ENCODE measurements around the gene DCAF11. TPM values are rescaled to one million over a fixed set of nuclear protein-coding genes. Genes with fewer than 3 reads are reported as not detected.

The DCAF11 gene
- total and polyA plus RNA-seq, 2 of the 8 experiments (the other 6 are each of a cell fraction or from before 2014, with no cell fraction given) = 60.4 to 63.6 TPM

- Histone ChIP-seq H3K14ac (ENCODE audit: insufficient read length) (no peak overlapping the region), H4K8ac (ENCODE audit: extremely low read depth, insufficient read depth, low read length) (no peak overlapping the region), H3K23ac (ENCODE audit: insufficient read length) (no peak overlapping the region), H3K27ac (ENCODE audit: low read depth, low read length) (no peak overlapping the region), H2BK15ac (ENCODE audit: low read length) (no peak overlapping the region), H2BK120ac (replicated peaks; ENCODE audit: low read depth, low read length) (no peak overlapping the region), H2AK5ac (ENCODE audit: low read depth, low read length) (no peak overlapping the region), H3K4me1 (replicated peaks in 1 of 4; ENCODE audit: control insufficient read depth in 3 of 4, insufficient read depth in 4 of 4, low read length in 3 of 4) (peaks cover 0 to 4% (median 2%) of the 10 kb centered on the region in 4 experiments; a peak in 5 of 7 replicates), H3K9ac (replicated peaks in 1 of 4; ENCODE audit: extremely low read depth in 1 of 4, low read depth in 3 of 4, low read length in 3 of 4) (no peak overlapping the region), H3K23me2 (ENCODE audit: low read depth, low read length) (peaks cover 7% of the 10 kb centered on the region), H4K5ac (ENCODE audit: insufficient read length, low read depth, low read length) (no peak overlapping the region), H3K36me3 (ENCODE audit: control insufficient read depth in 2 of 4, insufficient read depth in 4 of 4, low read length in 3 of 4) (peaks cover 14 to 34% (median 31%) of the 10 kb centered on the region in 4 experiments), H4K20me1 (replicated peaks in 1 of 2; ENCODE audit: control insufficient read depth in 1 of 2, insufficient read depth in 2 of 2, low read length in 2 of 2) (peaks cover 0 to 3% of the 10 kb centered on the region in 2 experiments), H2BK5ac (ENCODE audit: low read depth, low read length) (no peak overlapping the region), H3K79me1 (ENCODE audit: low read depth, low read length) (peaks cover 5% of the 10 kb centered on the region; the same call in 1 of the 2 replicates), H3K4me3 (ENCODE audit: extremely low read depth in 1 of 4, insufficient read depth in 2 of 4, low read depth in 3 of 4, low read length in 4 of 4) (no peak overlapping the region), H3K56ac (replicated peaks; ENCODE audit: insufficient read length, low read depth, low read length) (no peak overlapping the region), H3K4me2 (ENCODE audit: insufficient read depth in 1 of 2, low read depth in 2 of 2, low read length in 2 of 2) (no peak overlapping the region), H4K91ac (replicated peaks; ENCODE audit: insufficient read length, low read length) (no peak overlapping the region), H3K18ac (ENCODE audit: extremely low read depth, low read length) (no peak overlapping the region), H2AFZ (ENCODE audit: low read length) (no peak overlapping the region), H2BK20ac (ENCODE audit: low read length) (no peak overlapping the region), H3K4ac (replicated peaks; ENCODE audit: insufficient read length, low read depth, low read length) (no peak overlapping the region), H3K79me2 (ENCODE audit: control insufficient read depth in 1 of 2, insufficient read depth in 2 of 2, low read length in 2 of 2) (peaks cover 0 to 10% of the 10 kb centered on the region in 2 experiments; a peak in 2 of 4 replicates), H2BK12ac (ENCODE audit: low read depth, low read length) (no peak overlapping the region), H3K27me3 (replicated peaks in 1 of 4; ENCODE audit: control insufficient read depth in 3 of 4, extremely low read depth in 1 of 4, insufficient read depth in 3 of 4, low read length in 3 of 4) (no peaks in the 10 kb centered on the region), H3K9me3 (ENCODE audit: insufficient read depth in 2 of 2, low read depth in 1 of 2, low read length in 1 of 2) (no peaks in the 10 kb centered on the region)
- FAIRE-seq (no peak), DNase-seq (ENCODE audit: low read depth in 1 of 2, low spot score in 2 of 2) (no peak)
- WGBS, 2 experiments (ENCODE audit: extremely low coverage in 1 of 2, insufficient coverage in 1 of 2, insufficient read length in 1 of 2, insufficient replicate concordance in 2 of 2, low coverage in 1 of 2, low lambda C conversion rate in 2 of 2, missing lambda C conversion rate in 1 of 2) = 92% methylated on average over 6 of the region's 6 CpGs; no CpG with 5 or more reads in 1 of the 2 experiments
- TF ChIP-seq TCF12 (IDR thresholded peaks at IDR 0.05; ENCODE audit: low read depth, low read length) (no peak), ATF3 (IDR thresholded peaks at IDR 0.05; ENCODE audit: insufficient read depth, low read depth, low read length) (no peak)
- ChIA-PET POLR2A (ENCODE audit: partially characterized antibody) (interaction anchor here (0.9 to 7.1 kb wide), 10 partner anchors 11 to 96 kb away, joined by 3 to 125 read pairs (median 5); partner anchors contain the start of genes CHMP4A, EMC9, FITM1 and IRF9), CTCF (ENCODE audit: partially characterized antibody) (interaction anchor here (0.6 to 2.4 kb wide), 6 partner anchors 9 to 58 kb away, joined by 3 to 10 read pairs (median 4); no protein-coding TSS in a partner anchor)
Observed at GRCh38 chr14:24117179-24117578, 2.6 kb downstream of the DCAF11 start.

Data from H1 (cell line).